Keratinocyte (primary cell): ENCODE results near the gene BCAR3.

Experiments used
- CTCF ChIP-seq, 3 experiments: IDR thresholded peaks in 1 of 3; conservative IDR thresholded peaks in 1 of 3; optimal IDR thresholded peaks in 1 of 3; 2 replicates in 2 of 3; 3 replicates in 1 of 3; pipeline versions ENCODE3 to v1.5.1; 2011; ENCODE audit warnings: low read length in 3 of 3, mild to moderate bottlenecking in 3 of 3, moderate library complexity in 2 of 3, control low read depth in 1 of 3, inconsistent platforms in 1 of 3; ENCODE audit not compliant: insufficient read depth in 2 of 3; ENCODE audit errors: extremely low read depth in 1 of 3
- EZH2 ChIP-seq: IDR thresholded peaks from one replicate; pipeline ENCODE4 v1.6.1; 2012; ENCODE audit warnings: inconsistent platforms, mild to moderate bottlenecking, low read length, moderate library complexity

GRCh38 chr1:93641527-93641926 is 40.1 kb downstream of the BCAR3 start:
- TF ChIP-seq CTCF (optimal IDR thresholded peaks at IDR 0.05 in 1 of 3, IDR thresholded peaks at IDR 0.05 in 1 of 3, conservative IDR thresholded peaks at IDR 0.05 in 1 of 3; ENCODE audit: extremely low read depth in 1 of 3, insufficient read depth in 2 of 3, low read length in 3 of 3) (no peak), EZH2 (no peak)
